Non-pigmented ciliary epithelial cell (primary cell): Measurements from ENCODE around the gene RGS17.
"Not testable (repeated sequence)": the region's sequence is repeated elsewhere in the genome, so short reads cannot be mapped to it uniquely, and the experiment has no call there.

Source experiments
- DNase-seq: peaks from one replicate; pipeline ENCODE4 v3.0.0-alpha.2; 2010; ENCODE audit warnings: low read depth

The RGS17 gene, protein sequence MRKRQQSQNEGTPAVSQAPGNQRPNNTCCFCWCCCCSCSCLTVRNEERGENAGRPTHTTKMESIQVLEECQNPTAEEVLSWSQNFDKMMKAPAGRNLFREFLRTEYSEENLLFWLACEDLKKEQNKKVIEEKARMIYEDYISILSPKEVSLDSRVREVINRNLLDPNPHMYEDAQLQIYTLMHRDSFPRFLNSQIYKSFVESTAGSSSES

DNA sequence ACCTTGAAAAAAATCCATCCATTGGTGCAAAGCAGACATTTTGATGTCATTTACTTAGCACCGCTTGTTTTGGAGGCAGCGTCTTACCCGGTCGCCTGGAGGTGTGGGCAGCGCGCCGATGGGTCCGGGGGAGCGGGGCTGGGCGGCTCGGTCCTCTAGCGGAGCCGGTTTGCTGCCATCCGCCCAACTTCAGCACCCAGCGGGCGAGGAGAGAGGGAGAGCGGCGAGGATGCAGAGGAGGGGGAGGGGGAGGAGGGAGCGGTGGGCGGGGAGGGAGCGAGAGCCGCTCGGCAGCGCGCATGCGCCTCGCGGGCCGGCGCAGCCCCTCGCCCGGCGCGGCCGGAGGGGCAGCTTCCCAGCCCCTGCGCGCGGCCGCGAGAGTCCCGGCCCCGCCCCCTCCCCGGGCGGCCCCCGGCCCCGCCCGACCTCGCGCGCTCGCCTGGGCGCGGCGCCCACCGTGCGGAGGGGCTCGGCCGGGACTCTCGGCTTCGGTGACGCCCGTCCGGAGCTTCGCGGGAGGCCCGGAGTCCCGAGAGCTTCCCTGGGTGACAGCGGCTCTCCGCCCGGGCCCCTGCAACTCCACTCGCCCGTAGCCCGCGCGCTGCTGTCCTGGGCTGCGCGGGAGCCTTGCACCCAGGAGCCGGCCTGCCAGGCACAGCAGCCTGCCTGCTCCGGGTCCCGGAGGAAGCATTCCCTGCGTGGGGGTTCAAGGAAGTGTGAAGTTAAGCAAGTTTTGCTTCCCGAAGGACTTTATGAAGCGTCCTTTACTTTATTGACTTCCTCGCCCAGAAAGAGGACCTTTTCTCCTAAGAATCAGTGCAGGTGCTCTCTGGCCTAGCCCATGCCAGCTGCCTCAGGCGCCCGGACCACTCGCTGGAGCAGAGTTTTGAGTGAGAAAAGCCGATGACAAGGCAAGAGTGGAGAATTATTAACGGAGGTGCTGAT lies at the start of gene RGS17:
Gene RGS17, minus strand, starts transcription at position 246 of the 945 bp plus-strand sequence. CDS start 87,264 bp downstream, outside the sequence.
- no peak for DNase-seq

DNA sequence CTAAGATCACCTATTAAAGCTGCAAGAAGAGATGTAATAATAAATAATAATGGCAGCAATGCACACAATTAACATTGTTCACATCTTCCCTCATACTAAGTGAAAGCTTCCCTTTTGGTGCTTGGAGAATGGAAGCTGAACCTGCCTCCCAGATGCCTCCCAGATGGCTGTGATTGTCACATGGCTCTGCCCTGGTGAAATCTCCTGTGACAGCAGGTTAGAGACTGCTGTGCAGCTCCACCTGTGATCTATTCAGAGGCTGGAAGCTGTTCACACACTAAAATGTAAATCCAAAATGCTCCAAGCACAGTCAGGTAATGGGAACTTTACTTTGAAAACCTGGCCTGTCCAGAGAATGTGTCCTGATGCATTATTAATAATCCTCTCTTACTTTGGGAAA lies 41.7 kb upstream of the RGS17 start:
- DNase-seq, result no peak

DNA sequence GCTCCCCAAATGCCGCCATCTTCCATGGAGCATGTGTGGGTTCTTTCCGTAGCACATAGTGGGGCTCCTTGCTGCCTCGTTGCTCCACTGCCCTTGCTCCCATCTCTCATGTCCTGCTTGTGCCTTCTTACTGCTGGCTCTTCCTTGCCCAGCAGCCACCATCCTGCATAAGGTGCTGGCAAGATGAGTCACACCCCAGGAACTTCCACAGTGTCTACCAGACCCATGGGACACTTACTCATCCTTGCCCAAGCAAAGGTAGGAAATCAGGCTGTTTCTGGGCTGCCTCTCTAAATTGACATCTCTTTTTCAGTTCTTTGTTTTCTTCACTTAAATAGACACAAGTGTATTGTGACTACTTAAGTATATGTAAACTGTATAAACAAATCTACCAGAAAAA lies 39.4 kb upstream of the RGS17 start:
- DNase-seq, result no peak

DNA sequence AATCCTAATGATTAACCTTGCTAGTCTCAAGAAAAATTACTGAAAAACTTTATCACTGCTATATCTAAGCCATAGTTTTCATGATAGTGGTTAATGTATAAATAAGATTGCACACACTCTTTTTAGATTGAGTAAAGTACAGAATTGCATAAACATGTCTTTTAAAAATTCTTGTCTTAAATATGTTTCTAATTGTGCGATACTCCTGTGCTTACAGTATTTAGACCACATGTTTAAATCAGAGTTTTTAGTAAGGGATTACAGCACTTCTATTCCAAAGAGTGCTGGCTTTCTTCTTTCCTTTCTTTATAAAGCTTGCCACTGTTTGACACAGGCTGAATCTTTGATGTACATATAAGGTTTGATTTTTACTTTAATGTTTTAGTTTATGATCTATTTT lies 36.8 kb upstream of the RGS17 start:
- no peak for DNase-seq

DNA sequence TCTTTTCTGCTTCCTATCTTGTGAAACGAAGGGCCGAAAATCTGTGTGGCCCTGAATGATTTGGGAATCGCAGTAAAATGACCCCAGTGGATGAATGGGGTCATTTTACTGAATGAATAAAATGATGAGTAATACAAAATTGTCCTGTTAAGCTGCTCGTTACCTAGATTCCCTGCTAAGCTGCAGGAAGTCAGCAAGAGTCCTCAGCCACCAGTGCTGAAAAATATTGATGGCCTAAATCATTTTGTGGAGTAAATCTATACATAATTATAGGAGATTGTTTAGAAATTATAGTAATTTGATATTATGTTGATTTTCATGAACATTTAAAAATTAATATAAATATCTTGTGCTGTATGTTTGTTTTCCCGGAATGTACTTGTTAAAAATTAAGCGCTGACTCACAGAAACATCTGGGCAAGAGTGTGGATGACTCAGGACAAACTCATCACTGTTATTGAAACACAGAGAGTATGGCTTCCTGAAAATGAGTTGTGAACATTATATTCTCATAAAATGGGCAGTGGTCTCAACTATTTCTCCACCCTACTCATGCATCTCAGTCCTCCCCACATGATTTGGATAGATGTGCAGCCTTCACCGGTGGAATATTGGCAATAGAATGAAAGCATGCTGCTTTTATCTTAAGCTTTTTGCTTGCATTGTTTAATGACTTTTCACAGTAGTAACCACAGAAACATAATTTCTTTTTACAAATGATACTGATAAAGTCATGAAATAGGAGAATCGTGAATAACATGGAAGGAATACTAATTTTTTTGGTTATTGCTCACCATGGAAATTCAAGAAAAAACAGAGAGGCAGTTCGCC lies 36.2 kb upstream of the RGS17 start:
- DNase-seq, result peak; percentile 68

DNA sequence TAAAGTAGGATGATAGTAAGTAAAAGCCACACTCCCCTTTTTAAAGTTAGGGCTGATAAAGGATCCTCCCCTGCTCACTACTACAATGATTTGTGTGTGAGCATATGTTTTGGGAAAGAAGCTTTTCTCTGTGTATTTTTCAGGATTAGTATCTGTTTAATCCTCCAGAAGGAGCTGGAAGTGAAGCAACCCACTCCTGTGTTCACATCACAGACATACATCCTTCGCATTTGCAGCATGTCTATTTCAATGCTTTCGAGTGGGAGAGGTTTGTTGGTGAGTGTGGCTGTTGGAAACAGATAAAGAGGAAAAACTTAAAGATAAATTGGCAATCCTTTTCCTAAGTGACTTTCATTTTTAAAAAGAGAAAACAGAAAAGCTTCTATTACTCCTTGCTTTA lies 31.6 kb upstream of the RGS17 start:
- no peak for DNase-seq

DNA sequence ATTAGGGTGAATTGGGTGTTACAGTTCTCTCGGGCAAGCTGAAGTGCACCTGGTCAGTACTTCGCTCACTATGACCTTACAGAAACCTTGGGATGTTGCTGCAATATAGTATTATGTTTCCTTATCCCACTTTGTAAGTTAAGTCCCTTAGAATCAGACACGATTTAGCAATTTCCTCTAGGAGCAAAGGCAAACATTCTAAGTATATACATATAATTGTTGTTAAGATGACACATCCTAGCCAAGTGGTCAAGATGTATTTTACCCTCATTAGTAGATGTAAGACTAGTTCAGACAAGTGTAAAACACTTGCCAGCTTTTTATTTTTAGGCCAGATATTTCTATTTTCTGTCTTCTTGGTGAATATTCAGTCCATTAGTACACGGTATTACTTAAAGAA lies 31.1 kb upstream of the RGS17 start:
- DNase-seq, result no peak

DNA sequence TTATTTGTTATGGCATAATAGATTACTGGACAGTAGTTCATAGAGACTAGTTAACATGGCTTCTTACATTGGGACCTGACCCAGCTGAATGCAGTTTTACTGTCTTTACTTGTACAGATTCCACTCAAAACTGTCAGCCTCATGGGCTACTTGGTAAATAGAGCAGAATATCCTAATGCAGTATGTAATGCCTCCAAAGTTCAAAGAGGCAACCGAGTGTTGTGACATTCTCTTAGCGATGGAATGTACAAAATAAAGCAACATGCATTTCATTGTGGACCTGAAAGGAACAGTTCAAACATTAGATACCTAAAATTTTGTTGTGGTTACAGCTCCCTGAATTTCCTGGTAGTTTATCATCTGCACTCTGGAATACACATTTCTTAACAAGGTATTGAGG lies 29.1 kb upstream of the RGS17 start:
- no peak for DNase-seq

DNA sequence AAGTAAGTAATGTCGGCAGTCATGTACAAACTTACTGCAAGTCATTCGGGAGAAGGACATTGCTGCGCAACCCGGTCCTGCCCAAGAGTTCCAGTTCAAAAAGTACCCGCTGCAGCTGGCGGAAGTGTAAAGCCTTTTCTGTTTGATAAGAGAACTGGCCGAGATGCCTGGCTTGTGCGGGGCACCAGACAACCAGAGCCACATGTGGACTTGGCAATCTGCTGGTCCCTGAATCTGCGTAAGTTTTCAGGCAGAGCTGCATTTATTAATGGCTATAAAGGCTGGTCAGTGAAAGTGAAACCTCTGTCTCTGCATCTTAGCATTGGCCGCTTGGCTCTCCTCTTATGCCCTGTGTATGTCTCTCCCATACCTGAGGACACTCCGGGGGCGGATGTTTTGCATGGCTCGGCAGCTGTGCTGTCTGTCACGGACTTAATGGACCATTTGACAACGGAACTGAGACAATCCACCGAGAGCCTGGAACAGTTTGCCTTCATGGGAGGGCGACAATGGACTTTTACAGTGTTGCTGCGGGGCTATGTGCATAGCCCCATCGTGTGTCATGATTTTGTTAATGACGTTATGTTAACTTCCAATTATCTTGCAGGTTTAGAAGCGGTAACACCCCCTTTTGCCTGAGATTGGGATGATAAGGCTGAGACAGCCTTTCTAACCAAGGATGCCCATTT lies 19.8 kb upstream of the RGS17 start:
- DNase-seq, result no peak

DNA sequence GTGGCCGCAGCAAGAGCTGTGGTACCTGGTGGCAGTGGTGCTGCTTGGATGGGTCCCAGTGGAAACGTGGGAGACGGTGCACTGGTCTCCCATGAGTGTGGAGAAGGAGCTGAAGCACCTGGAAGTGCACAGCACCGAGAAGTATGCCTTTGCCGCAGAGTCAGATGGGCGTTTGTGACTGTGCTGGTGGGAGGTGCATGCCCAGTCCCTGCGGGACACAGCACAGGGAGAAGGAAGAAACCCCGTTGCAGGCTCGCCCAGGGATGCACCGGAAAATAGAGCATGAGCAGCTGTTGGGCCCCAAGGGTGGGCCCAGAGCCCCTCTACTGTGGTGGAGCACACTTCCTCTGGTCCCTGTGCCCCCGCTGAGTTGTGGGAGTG lies 19.3 kb upstream of the RGS17 start:
- DNase-seq, result no peak

DNA sequence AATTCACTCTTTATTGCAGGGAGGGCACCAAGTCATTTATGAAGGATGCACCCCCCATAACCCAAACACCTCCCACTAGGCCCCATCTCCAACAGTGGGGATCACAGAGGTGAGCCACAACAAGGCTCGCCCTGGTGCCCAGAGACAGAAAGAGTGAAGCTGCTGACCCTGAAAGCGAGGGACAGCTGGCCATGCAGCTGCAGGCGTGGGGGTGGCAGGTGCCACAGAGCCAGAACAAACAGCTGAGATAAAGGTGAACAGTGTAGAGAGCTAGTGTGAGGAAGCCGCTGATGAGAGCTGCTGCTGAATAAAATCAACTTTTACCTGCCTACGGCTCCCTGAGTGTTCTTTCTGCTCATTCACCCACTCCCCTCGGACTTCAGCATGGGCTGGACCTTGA lies 18.8 kb upstream of the RGS17 start:
- DNase-seq, result no peak

DNA sequence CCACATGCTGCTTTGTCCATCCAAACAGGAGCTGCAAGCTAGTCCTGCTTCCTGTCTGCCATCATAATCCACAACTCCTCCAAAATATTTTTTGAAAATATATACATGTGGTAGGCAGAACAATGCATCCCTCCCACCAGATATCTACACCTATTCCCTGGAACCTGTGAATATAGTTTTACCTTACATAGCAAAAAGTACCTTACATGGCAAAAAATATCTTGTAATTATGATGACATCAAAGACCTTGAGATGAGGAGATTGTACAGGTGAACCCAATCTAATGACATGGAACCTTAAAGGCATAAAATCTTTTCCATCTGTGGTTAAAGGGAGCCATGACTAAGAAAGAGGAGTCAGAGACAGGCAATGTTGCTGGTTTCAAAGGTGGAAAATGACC lies 15.3 kb upstream of the RGS17 start:
- DNase-seq, result no peak

DNA sequence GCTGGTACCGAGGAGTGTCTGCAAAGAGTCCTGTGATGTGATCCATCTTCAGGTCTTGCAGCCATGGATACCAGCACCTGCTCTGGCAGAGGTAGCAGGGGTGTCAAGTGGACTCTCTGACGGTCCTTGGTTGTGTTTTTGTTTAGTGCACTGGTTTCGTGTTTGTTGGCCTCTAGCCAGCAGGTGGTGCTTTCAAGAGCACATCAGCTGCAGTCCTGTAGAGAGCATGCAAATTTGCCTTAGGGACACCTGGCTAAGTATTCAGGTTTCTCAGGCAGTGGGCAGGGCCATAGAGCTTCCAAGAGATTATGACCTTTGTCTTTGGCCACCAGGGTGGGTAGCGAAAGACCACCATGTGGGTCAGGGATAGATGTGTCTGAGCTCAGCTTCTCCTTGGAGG lies 14.5 kb upstream of the RGS17 start:
- no peak for DNase-seq

DNA sequence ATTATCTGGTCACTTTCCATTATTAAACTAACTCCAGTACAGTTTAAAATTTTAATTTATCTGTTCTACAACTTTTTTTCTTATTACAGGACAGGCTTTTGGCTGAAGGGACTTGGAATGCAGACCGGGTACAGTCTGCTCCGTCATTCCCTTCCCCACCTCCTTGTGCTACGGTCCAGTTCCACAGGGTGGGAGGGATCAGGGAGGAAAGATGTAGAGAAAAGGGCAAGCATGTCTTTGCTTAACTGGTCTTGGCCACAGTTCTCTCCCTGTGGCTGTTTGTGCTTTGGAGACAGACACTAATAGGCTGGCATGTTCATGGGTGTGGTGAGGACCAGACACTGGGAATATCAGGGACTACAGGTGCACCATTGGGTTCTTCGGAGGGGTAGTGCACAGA lies 12.1 kb upstream of the RGS17 start:
- DNase-seq, result no peak

DNA sequence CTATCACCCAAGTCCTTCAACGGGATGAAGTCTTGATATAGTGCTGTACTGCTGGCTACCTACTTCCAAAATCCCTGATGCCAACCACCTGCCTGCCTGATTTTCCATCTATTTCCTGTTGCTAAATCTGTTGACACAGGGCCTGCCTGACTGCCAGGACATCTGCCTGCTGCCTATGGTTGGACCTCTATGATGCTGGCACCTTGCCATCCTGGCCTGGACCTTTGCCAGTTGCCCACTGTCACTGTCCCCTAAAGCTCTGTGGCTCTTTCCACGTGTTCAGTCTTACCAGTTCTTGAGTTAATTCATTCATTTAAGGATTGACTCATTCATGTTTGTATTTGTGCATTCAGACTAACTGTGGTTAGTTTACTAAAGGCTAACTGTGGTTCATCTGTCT lies 9.2 kb upstream of the RGS17 start:
- DNase-seq, result no peak

DNA sequence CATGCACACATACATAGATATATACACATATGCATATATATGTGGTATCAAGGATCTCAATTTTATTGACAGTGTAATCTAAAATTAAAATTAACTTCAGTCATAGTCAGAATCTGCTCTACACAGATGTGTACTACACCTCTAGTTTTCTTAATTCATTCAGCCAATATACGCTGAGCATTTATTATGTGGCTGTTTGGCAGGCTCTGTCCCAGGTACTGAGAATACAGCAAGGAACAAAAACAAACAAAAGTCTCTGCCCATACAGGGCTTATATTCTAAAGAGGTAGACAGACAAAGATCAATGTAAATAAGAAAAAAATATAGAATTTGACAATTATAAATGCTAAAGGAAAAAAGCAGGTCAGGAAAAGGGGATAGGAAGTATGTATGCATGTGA lies 7.8 kb upstream of the RGS17 start:
- DNase-seq, result no peak

DNA sequence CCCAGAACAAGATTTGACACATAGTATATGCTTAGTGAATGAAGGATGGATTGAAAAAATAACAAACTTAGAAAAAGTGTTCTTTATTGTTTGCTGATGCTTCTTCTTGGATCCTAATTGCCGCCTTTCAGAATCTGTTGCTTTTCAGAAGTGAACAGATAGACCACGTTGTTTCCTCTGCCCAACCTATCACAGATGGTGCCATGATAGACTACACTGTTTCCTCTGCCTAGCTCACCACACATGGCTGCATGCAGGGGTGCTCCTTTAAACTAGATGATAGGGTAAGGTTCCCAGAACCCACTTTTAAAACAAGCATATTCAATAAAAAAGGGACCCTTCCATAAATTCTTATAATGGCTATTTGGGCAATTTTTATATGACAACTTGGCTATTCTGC lies 4.6 kb upstream of the RGS17 start:
- no peak for DNase-seq

DNA sequence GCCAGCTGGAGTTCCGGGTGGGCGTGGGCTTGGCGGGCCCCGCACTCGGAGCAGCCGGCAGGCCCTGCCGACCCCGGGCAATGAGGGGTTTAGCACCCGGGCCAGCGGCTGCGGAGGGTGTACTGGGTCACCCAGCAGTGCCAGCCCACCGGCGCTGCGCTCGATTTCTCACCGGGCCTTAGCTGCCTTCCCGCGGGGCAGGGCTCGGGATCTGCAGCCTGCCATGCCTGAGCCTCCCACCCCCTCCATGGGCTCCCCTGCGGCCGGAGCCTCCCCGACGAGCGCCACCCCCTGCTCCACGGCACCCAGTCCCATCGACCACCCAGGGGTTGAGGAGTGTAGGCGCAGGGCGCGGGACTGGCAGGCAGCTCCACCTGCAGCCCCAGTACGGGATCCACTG lies 2.6 kb upstream of the RGS17 start:
- not testable (repeated sequence) for DNase-seq

DNA sequence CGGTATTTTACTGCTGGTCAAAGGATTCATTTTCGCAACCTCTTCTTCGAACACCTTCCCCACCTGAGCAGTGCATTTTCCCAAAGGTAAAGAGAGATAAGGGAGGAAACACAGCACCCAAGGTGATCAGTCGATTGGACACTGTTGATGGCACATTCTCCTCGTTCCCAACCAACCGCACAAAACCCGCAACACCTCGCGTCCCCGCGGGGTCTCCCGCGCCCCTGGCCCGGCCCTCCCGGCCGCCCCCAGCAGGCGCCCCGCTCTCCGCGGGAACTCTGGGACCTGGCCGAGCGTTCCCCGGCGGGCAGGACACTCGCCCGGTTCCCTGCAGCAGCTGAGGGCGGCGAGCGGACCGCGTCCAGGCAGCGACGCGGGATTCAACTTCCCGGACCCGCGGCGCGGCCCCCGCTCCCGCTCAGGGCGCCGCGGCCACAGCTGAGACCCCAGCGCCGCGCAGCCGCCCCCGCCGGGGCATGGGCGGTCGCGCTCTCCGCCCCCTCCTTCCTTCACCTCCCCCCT lies 506 bp downstream of the RGS17 start:
- no peak for DNase-seq

DNA sequence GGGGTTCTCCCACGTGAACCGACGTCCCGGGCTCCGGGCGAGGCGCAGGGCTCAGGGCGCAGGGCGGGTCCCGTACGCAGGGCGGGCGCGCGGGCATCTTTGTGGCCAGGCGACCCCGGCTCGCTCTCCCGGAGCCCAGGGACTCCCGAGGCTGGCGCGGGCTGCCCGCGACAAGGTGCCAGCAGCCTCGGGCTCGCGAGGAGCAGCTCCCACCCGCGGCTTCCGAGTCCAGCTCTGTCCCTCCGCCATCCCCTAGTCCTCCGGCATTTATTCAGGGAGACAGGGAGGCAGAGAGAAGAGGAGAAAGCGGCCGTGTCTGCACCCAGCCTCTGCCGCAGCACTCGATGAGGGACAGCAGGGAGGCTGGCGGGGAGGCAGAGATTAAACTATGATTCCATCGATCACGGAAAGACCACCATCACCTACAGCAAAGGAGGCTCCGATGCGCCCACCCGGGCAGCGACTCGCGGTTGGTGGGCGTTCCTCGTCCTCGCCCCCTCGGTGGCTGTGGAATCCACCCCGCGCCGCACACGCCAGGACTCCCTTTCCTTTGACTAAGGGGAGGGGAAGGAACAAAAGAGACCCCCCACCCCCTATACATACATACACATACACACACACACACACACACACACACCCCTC lies 1.1 kb downstream of the RGS17 start:
- no peak for DNase-seq

DNA sequence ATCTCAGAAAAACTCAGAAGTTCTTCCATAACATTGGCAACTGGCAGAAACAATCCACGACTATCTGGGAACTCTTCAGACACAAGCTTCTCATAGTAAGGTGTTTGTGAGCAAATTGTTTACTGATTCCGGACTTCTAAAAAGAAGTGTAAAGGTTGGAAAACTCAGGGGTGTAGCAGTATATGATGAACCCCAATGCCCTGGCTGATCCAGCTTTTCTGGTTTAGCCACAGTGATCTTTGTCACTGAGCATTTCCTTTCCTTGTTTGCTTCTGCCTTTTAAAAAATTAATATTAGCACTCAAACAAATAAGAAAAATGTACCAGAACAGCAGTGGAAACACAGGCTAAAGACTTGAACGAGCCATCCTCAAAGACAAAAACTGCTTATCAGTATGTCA lies 4.9 kb downstream of the RGS17 start:
- no peak for DNase-seq
